Stomach (tissue), 4 donors: ENCODE measurements around the gene TRIO.

Experiments used
- CTCF ChIP-seq, 7 experiments: fragments of 450-650 bp in 4 of 7; fragments of 200-600 bp in 3 of 7; sonication (generic) in 3 of 7; IDR thresholded peaks; one replicate each; pipeline ENCODE4 v1.5.1; 2016 to 2019; ENCODE audit warnings: antibody characterized with exemption in 7 of 7, control low read depth in 2 of 7, mild to moderate bottlenecking in 1 of 7
- EP300 ChIP-seq: sonication (generic); formaldehyde crosslinking; IDR thresholded peaks from one replicate; pipeline ENCODE4 v1.6.1; 2017; ENCODE audit warnings: antibody characterized with exemption
- POLR2A ChIP-seq, 4 donors: fragments of 450-650 bp; IDR thresholded peaks; one replicate each; pipeline ENCODE4 v1.6.1; 2016; ENCODE audit warnings: antibody characterized with exemption in 4 of 4, control low read depth in 2 of 4, mild to moderate bottlenecking in 1 of 4, moderate library complexity in 1 of 4
- POLR2AphosphoS5 ChIP-seq, 3 donors: sonication (generic); formaldehyde crosslinking; IDR thresholded peaks; one replicate each; pipeline ENCODE4 v1.6.1; 2016; ENCODE audit warnings: antibody characterized with exemption in 3 of 3

- TF ChIP-seq CTCF (IDR thresholded peaks at IDR 0.05) (no peak), POLR2A (IDR thresholded peaks at IDR 0.05) (no peak), POLR2AphosphoS5 (IDR thresholded peaks at IDR 0.05) (no peak), EP300 (no peak)
Observed at GRCh38 chr5:14424011-14424685, 281.0 kb downstream of the TRIO start.
